ENCODE data around the gene EVPL. TPM values are rescaled to one million over a fixed set of nuclear protein-coding genes. Genes with fewer than 3 reads are reported as not detected.

Gene EVPL
- total RNA-seq, 2 experiments from 2014 or later = 0.02 to 0.05 TPM

DNA sequence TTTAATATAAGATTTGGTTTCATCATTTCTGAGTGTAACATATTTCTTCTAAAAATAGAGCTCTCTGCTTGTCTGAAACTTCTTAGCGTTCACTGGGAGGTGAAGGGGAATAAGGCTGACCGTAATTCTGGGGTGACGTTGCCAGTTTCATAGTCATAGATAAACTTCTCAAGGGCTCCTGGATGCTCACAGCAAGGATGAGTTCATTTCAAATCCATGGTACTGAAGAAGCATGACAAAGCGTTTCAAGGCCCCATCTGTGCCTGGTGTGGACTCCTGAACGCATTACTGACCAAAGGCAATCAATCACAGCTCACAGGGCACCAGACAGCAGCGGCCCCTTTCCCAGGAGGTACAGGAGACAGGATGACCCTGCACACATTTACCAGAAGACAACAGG is 12.0 kb upstream of the EVPL start:
- ChIA-PET CTCF (interaction anchor here (1.6 kb wide), 1 partner anchor 25 kb away, joined by 4 read pairs; no protein-coding TSS in a partner anchor), POLR2A (no interaction called here)
- H3K4me1 Mint-ChIP-seq = no peaks in the 10 kb centered on the region
- H3K36me3 Mint-ChIP-seq (ENCODE audit: low read depth) = peaks cover 38% of the 10 kb centered on the region
- H3K27ac Mint-ChIP-seq = no peak overlapping the region
- H3K9me3 Mint-ChIP-seq = no peaks in the 10 kb centered on the region
- no peak overlapping the region for H3K4me3 Mint-ChIP-seq
- DNase-seq = no peak
- no peaks in the 10 kb centered on the region for H3K27me3 Mint-ChIP-seq

DNA sequence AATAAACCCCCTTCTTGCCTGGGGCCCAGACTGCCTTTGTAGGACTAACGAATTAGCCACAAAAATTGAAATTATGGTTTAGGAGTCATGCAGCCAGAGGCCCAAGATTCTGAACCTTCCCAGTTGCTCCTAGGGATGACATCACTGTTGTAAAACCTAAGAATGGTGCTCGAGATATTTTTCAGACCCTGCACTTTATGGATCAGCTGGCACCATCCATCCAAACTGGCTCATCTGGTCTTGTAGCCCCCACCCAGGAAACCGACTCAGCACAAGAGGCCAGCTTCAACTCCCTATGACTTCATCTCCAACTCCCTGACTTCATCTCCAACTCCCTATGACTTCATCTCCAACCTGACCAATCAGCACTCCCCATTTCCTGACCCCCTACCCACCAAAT is 10.9 kb upstream of the EVPL start:
- Mint-ChIP-seq H3K4me1 (no peaks in the 10 kb centered on the region), H3K36me3 (ENCODE audit: low read depth) (peaks cover 28% of the 10 kb centered on the region), H3K27me3 (no peaks in the 10 kb centered on the region), H3K4me3 (no peak overlapping the region), H3K27ac (no peak overlapping the region), H3K9me3 (no peaks in the 10 kb centered on the region)
- no peak for DNase-seq
- CTCF ChIA-PET = interaction anchor here (1.6 kb wide), 1 partner anchor 24 kb away, joined by 4 read pairs; no protein-coding TSS in a partner anchor
- POLR2A ChIA-PET = no interaction called here

DNA sequence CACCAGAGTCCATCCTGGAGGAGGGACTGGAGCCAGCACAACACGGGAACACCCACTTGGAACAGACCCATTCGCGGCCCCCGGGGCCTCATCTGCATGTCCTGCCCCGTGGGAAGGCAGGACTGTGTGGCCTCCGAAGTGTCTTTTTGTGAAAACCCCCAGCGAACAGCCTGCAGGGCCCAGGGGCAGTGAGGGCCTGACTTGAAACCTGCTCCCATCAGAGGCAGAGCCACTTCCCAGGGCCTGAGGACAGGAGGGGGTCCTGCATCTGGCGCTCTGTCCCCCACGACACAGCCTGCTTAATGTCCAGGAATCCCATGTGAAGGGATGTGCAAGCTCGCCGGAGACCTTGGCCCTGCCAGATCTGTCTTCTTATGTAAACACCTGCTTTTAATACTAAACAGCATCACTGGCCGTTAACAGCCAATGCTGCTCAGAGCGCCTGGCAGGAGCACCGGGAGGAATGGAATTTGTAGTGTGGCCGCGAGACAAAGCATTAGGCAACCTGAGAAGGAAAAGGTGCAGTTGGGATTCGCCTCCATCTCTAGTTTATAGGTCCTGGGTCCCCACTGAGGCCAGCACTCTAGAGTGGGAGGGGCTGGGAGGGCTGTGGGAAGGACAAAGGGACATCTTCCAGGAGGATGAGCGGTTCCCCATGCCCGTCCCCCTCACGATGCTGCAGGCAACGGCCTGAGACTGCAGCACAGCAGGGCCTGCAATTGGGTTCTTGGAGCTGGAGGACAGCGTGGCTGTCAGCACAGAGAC is 9.6 kb upstream of the EVPL start:
- ChIA-PET POLR2A (no interaction called here), CTCF (no interaction called here)
- Mint-ChIP-seq H3K27ac (no peak overlapping the region), H3K9me3 (no peaks in the 10 kb centered on the region), H3K27me3 (no peaks in the 10 kb centered on the region), H3K4me1 (no peaks in the 10 kb centered on the region), H3K36me3 (ENCODE audit: low read depth) (peaks cover 25% of the 10 kb centered on the region), H3K4me3 (no peak overlapping the region)
- DNase-seq = no peak

DNA sequence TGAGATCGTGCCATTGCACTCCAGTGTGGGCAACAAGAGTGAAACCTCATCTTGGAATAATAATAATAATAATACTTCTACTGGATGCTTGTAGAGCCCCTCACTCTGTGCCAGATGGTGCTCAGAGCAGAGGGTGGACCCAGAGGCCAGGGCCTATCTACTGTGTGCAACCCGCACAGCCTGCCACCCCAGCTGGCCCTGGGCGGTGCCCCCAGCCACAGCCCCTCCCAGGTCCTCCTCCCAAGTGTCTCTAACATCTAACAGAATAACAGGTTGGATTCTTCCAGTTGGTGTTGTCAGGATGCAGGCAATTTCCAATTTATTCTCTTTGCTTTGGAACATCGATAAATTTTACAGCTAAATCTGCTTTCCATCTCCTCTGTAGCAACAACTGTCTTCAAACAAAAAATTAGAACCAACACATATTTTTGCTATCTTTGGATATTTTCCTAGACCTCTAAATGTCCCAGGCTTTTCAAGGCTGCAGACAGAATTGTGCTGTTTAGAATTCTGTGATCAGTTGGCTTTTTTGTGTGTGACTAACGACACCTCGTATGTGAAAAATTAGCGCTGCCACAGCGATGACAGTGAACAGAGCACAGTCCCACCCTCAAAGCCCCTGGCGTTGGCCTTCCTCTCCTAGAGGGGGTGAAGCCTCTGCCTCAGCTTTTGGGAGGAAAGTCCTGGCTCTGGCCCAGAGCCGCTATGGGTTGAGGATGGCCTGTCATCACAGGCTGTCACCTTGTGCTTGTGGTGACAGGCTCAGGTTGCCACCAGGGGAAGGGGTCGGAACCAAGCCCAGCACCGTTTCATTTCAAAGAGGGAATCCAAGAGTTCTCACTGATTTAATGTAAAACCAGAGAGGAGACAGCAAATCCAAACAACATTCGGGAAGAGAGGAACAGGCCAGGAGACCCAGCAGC is 7.6 kb upstream of the EVPL start:
- peaks cover 3% of the 10 kb centered on the region for H3K4me1 Mint-ChIP-seq
- ChIA-PET CTCF (interaction anchor here (1.0 to 2.0 kb wide), 3 partner anchors 20 to 34 kb away, joined by 3 to 9 read pairs (median 3); partner anchors contain the start of gene CDK3), POLR2A (no interaction called here)
- H3K27ac Mint-ChIP-seq = peak overlapping the region; percentile 31
- H3K36me3 Mint-ChIP-seq (ENCODE audit: low read depth) = peaks cover 14% of the 10 kb centered on the region
- no peaks in the 10 kb centered on the region for H3K27me3 Mint-ChIP-seq
- H3K4me3 Mint-ChIP-seq = no peak overlapping the region
- no peak for DNase-seq
- H3K9me3 Mint-ChIP-seq = no peaks in the 10 kb centered on the region

DNA sequence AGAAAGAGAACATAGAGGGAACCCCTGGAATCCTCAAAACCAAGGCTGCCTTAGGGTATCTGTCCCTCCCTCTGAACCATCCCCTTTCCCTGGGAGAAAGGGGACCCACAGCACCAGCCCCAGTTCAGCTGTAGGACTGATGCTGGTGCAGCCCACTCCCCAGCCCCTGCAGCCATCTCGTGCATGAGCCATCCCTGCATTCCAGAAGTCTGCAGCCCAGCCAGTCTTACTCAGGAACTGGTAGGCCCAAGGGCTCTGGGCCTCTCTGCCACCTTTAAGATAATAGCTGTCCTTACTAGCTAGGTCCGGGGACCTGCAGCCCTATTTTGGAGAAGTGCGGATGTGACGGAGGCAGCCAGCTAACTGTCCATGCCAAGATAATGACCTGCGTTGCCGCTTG is 6.0 kb upstream of the EVPL start:
- H3K27ac Mint-ChIP-seq = no peak overlapping the region
- H3K36me3 Mint-ChIP-seq (ENCODE audit: low read depth) = no peaks in the 10 kb centered on the region
- CTCF ChIA-PET = interaction anchor here (1.0 to 2.0 kb wide), 4 partner anchors 12 to 32 kb away, joined by 3 to 9 read pairs (median 4); no protein-coding TSS in a partner anchor
- POLR2A ChIA-PET = no interaction called here
- DNase-seq = no peak
- no peak overlapping the region for H3K4me3 Mint-ChIP-seq
- H3K9me3 Mint-ChIP-seq = no peaks in the 10 kb centered on the region
- peaks cover 11% of the 10 kb centered on the region for H3K4me1 Mint-ChIP-seq
- H3K27me3 Mint-ChIP-seq = no peaks in the 10 kb centered on the region

DNA sequence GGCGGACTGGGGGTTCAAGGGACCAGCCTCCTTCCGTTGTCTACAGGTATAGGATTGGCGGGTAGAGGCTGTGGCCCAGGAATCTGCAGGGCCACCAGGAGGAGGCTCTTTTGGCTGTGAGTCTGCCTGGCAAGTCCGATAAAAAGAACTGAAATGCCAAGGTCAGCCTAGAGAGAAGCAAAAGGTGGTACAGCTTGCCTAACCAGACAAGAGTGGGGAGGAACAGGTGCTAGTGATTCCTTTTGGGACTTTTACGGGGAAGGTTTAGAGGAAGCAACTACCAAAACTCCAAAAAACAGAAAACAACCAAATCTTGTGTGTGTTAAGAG is 5.6 kb upstream of the EVPL start:
- H3K9me3 Mint-ChIP-seq = no peaks in the 10 kb centered on the region
- CTCF ChIA-PET = interaction anchor here (0.7 to 2.0 kb wide), 4 partner anchors 11 to 25 kb away, joined by 3 to 9 read pairs (median 4); no protein-coding TSS in a partner anchor

DNA sequence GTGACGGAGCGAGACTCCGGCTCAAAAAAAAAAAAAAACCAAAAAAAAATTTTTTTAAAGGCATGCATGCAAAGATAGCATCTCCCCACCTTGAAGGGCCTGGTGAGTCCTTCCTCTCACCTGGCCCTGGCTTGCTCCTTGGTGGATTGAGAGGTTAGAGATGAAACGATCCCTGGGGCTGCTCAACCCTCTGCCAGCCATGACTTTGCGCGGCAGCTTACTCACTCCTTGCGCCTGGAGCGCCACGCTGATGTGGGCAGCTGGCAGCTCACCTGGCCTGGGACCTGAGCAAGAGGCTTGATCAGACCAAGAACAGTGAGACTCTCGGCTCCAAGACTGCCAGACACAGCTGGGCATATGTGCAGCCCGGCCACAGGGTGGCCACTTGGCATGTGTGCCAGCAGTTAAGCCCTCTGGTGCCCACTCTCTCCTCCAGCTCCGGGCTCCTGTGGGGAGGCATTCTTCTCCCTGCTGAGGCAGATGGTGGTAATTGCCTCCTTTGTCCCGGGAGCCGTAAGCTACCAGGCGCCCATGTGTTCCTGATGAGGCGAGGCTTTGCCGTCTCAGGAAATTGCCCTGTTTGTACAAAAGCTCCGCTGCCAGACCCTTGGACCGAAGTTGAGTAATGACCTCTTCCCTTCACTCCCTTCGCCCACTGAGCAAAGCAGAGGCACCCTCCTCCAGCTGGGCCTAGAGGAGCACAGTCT is 5.1 kb upstream of the EVPL start:
- POLR2A ChIA-PET = interaction anchor here (0.6 kb wide), 1 partner anchor 47 kb away, joined by 4 read pairs; the partner anchor contains the start of gene ZACN
- CTCF ChIA-PET = interaction anchor here (0.7 to 1.2 kb wide), 3 partner anchors 14 to 248 kb away, joined by 3 to 4 read pairs (median 4); no protein-coding TSS in a partner anchor
- H3K27me3 Mint-ChIP-seq = no peaks in the 10 kb centered on the region
- no peaks in the 10 kb centered on the region for H3K36me3 Mint-ChIP-seq (ENCODE audit: low read depth)
- peaks cover 11% of the 10 kb centered on the region for H3K4me1 Mint-ChIP-seq
- no peak overlapping the region for H3K4me3 Mint-ChIP-seq
- H3K27ac Mint-ChIP-seq = no peak overlapping the region
- H3K9me3 Mint-ChIP-seq = no peaks in the 10 kb centered on the region
- DNase-seq = no peak

More for the DNA sequence above, 5.6 kb upstream of the EVPL start:
- Mint-ChIP-seq H3K36me3 (ENCODE audit: low read depth) (no peaks in the 10 kb centered on the region), H3K27me3 (no peaks in the 10 kb centered on the region), H3K4me1 (peaks cover 11% of the 10 kb centered on the region), H3K4me3 (no peak overlapping the region), H3K27ac (no peak overlapping the region)
- DNase-seq = no peak
- POLR2A ChIA-PET = interaction anchor here (0.6 kb wide), 1 partner anchor 46 kb away, joined by 4 read pairs; the partner anchor contains the start of gene ZACN

DNA sequence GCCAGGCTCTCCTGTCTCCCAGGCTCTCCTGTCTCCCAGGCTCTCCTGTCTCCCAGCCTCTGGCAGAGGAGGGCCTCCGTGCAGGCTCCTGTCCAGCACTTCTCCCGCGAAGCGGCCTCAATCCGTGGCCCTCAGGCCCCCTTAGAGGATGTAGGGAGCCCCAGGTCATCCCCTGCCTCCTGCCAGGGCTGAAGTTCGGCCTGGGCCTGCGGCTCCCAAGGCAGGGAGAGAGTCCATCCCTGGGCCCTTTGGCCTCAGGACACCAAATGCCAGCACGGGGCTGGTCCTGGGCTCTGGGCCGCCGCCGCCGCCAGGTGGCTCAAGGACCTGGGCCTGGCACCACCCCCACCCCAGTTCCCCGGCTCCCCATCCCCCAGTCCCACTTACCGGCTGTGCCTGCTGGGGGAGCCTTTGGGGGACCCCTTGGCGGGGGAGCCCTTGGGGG is 370 bp downstream of the EVPL start:
- no peak for DNase-seq
- CTCF ChIA-PET = interaction anchor here (0.8 to 1.9 kb wide), 3 partner anchors 9 to 371 kb away, joined by 3 to 14 read pairs (median 3); no protein-coding TSS in a partner anchor
- Mint-ChIP-seq H3K27me3 (no peaks in the 10 kb centered on the region), H3K36me3 (ENCODE audit: low read depth) (no peaks in the 10 kb centered on the region), H3K9me3 (no peaks in the 10 kb centered on the region), H3K27ac (no peak overlapping the region), H3K4me1 (peaks cover 11% of the 10 kb centered on the region), H3K4me3 (no peak overlapping the region)
- POLR2A ChIA-PET = no interaction called here

DNA sequence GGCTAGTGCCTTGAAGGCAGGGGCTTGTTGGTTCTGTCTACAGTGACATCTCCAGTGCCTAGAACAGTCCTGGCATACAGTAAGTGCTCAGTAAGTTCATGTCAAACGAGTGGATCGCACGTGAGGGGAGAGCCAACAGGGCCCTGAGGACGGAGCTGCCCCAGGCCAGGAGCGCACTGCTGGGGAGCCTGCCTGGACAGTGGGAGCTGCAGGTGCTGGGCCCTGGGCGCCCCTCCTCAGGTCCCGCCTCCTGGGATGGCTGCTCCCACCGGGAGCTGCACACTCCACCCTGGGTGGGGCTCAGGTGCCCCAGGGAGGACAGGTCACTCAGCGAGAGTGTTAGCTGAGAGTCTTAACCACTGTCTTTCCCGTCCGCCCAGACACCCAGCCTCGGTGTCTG is 1.8 kb downstream of the EVPL start:
- ChIA-PET CTCF (interaction anchor here (0.6 to 1.9 kb wide), 3 partner anchors 11 to 25 kb away, joined by 3 to 14 read pairs (median 4); partner anchors contain the start of gene CDK3), POLR2A (no interaction called here)
- Mint-ChIP-seq H3K36me3 (ENCODE audit: low read depth) (no peaks in the 10 kb centered on the region), H3K4me1 (peaks cover 11% of the 10 kb centered on the region), H3K27me3 (no peaks in the 10 kb centered on the region), H3K27ac (no peak overlapping the region), H3K4me3 (no peak overlapping the region), H3K9me3 (no peaks in the 10 kb centered on the region)
- DNase-seq = no peak

DNA sequence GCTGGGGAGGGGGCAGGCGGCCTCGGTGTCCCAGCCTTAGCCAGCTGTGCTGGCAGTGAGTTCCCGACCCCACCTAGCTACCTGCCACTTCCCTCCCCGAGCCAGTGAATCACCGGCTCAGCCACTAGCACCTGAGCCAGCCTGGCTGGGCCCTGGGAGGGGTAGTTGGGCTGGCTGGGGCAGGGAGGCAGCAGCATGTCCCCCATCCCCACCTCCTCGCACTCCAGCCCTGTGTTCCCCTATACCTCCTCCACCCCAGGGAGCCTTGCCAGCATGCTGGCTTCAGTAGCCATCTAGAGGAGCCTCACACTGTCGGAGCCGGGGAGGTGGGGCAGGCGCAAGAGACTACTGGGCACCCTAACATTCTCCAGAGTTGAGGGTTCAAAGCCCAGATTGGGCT is 2.8 kb downstream of the EVPL start:
- Mint-ChIP-seq H3K4me1 (peaks cover 5% of the 10 kb centered on the region), H3K36me3 (ENCODE audit: low read depth) (no peaks in the 10 kb centered on the region), H3K27me3 (no peaks in the 10 kb centered on the region), H3K4me3 (no peak overlapping the region), H3K9me3 (no peaks in the 10 kb centered on the region), H3K27ac (no peak overlapping the region)
- ChIA-PET CTCF (interaction anchor here (0.9 to 1.5 kb wide), 2 partner anchors 10 to 14 kb away, joined by 3 to 4 read pairs; no protein-coding TSS in a partner anchor), POLR2A (no interaction called here)
- DNase-seq = no peak

DNA sequence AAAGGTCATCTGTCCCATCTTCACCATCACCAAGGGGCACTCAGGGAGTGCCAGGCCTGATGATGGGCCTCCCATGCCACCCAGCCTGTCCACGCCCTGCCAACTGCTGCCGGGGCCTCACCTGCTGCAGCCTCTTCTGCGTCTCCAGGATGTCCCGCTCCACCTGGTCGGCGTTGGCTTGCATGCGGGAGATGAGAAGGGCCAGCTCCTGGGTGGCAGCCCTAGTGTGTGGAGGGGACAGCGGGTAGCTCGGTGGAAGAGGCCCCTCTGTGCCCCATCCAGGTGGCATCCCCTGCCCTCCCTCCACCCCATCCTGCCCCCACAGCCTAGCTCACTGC is 3.2 kb downstream of the EVPL start:
- H3K9me3 Mint-ChIP-seq = no peaks in the 10 kb centered on the region
- POLR2A ChIA-PET = no interaction called here
- CTCF ChIA-PET = interaction anchor here (0.9 to 1.5 kb wide), 2 partner anchors 10 to 13 kb away, joined by 3 to 4 read pairs; no protein-coding TSS in a partner anchor
- no peak for DNase-seq
- no peaks in the 10 kb centered on the region for H3K27me3 Mint-ChIP-seq
- H3K27ac Mint-ChIP-seq = no peak overlapping the region
- H3K36me3 Mint-ChIP-seq (ENCODE audit: low read depth) = no peaks in the 10 kb centered on the region
- H3K4me1 Mint-ChIP-seq = no peaks in the 10 kb centered on the region
- no peak overlapping the region for H3K4me3 Mint-ChIP-seq
